Lower lobe of right lung (tissue), 2 donors: ENCODE measurements around the gene TMEM119. TPM values are rescaled to one million over a fixed set of nuclear protein-coding genes. Genes with fewer than 3 reads are reported as not detected.

ENCODE experiments used
- ATAC-seq, 2 donors: fragments of 200-7000 bp; cut with Tn5 transposase; one replicate each; pipeline ENCODE4 v1.9.1; 2020 to 2022; ENCODE audit warnings: mild to moderate bottlenecking in 2 of 2, moderate library complexity in 2 of 2
- DNase-seq: peaks from one replicate; pipeline ENCODE4 v3.0.0-alpha.2; 2020
- H3K27ac ChIP-seq: fragments of 200-600 bp; one replicate; pipeline ENCODE4 v1.8.0; 2022
- H3K27me3 ChIP-seq: fragments of 200-600 bp; one replicate; pipeline ENCODE4 v1.8.0; 2022; ENCODE audit warnings: low read depth
- H3K36me3 ChIP-seq: fragments of 200-600 bp; one replicate; pipeline ENCODE4 v1.8.0; 2022; ENCODE audit warnings: mild to moderate bottlenecking
- H3K4me1 ChIP-seq: fragments of 200-600 bp; one replicate; pipeline ENCODE4 v1.8.0; 2022
- H3K4me3 ChIP-seq: fragments of 200-600 bp; one replicate; pipeline ENCODE4 v1.8.0; 2022; ENCODE audit warnings: mild to moderate bottlenecking
- H3K9me3 ChIP-seq: fragments of 200-600 bp; one replicate; pipeline ENCODE4 v1.8.0; 2022
- CTCF ChIP-seq: fragments of 200-600 bp; IDR thresholded peaks from one replicate; pipeline ENCODE4 v1.8.0; 2022; ENCODE audit warnings: antibody characterized with exemption, mild to moderate bottlenecking
- intact Hi-C: fragments of 100-400 bp; cut with DNase I; formaldehyde crosslinking; loops from one replicate; pipeline ENCODE4 v1.11.0; 2022
- total RNA-seq: library from RNA; stranded (reverse); fragmentation: NEBNext Ultra II Directional; extraction: Animal tissue kit (Norgen Biotek cat#: 25700); gene quantifications from one replicate; pipeline ENCODE4 v1.2.1, GENCODE V29; 2021
- donor health status: DM: no; HTN: yes; CAD: no; lungs with severe emphysema.

Gene TMEM119
- total RNA-seq, 1 donor from 2014 or later = 13.4 TPM

- ATAC-seq = no peak
These were observed 8.7 kb downstream of the TMEM119 start for GRCh38 chr12:108589028-108589839.

DNA sequence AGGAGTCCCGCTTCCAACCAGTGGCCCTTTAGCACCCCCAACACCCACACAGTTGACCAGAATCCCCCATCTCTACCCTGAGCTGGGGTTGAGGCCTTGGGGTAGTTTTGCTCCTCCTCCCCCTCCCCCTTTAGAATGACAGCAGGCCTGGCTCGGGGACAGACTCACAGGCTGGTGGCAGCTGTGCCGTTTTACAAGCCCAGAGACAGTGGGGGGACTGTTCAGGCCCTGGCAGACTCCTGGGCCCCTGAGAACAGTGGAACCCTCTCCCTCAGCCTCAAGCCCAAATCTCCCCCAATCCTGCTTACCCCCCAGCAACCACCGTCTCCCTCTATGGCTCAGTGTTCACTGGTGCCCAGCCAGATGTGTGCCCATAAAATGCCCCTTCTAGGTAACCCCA is 10.1 kb downstream of the TMEM119 start:
- intact Hi-C loops = no loop called here
- ATAC-seq = peak in 1 of 2 donors; percentile 33
- no peak for DNase-seq

More at GRCh38 chr12:108589028-108589839, 8.7 kb downstream of the TMEM119 start:
- Histone ChIP-seq H3K4me1 (no peaks in the 10 kb centered on the region), H3K27me3 (no peaks in the 10 kb centered on the region), H3K9me3 (no peaks in the 10 kb centered on the region), H3K4me3 (no peak overlapping the region), H3K36me3 (no peaks in the 10 kb centered on the region), H3K27ac (no peak overlapping the region)
- no peak for DNase-seq
- no peak for TF ChIP-seq CTCF
- intact Hi-C loops = no loop called here

GRCh38 chr12:108586306-108586705 is 11.6 kb downstream of the TMEM119 start:
- no peaks in the 10 kb centered on the region for H3K4me1 ChIP-seq

More for the DNA sequence above, 10.1 kb downstream of the TMEM119 start:
- TF ChIP-seq CTCF = no peak
- no peaks in the 10 kb centered on the region for H3K36me3 ChIP-seq
- no peak overlapping the region for H3K27ac ChIP-seq
- no peaks in the 10 kb centered on the region for H3K9me3 ChIP-seq
- no peak overlapping the region for H3K4me3 ChIP-seq
- no peaks in the 10 kb centered on the region for H3K27me3 ChIP-seq
- no peaks in the 10 kb centered on the region for H3K4me1 ChIP-seq

GRCh38 chr12:108585864-108586263 is 12.0 kb downstream of the TMEM119 start:
- no peak overlapping the region for H3K4me3 ChIP-seq
- intact Hi-C loops = no loop called here
- H3K27me3 ChIP-seq = no peaks in the 10 kb centered on the region
- no peaks in the 10 kb centered on the region for H3K9me3 ChIP-seq
- ATAC-seq (no peak), DNase-seq (no peak)
- no peak for TF ChIP-seq CTCF
- no peaks in the 10 kb centered on the region for H3K36me3 ChIP-seq
- peaks cover 4% of the 10 kb centered on the region for H3K4me1 ChIP-seq
- no peak overlapping the region for H3K27ac ChIP-seq

More at GRCh38 chr12:108586306-108586705, 11.6 kb downstream of the TMEM119 start:
- H3K9me3 ChIP-seq = no peaks in the 10 kb centered on the region
- no peak for DNase-seq
- H3K4me3 ChIP-seq = no peak overlapping the region
- intact Hi-C loops = no loop called here
- no peak for TF ChIP-seq CTCF
- no peak overlapping the region for H3K27ac ChIP-seq
- no peaks in the 10 kb centered on the region for H3K27me3 ChIP-seq
- H3K36me3 ChIP-seq = no peaks in the 10 kb centered on the region
- ATAC-seq = no peak

DNA sequence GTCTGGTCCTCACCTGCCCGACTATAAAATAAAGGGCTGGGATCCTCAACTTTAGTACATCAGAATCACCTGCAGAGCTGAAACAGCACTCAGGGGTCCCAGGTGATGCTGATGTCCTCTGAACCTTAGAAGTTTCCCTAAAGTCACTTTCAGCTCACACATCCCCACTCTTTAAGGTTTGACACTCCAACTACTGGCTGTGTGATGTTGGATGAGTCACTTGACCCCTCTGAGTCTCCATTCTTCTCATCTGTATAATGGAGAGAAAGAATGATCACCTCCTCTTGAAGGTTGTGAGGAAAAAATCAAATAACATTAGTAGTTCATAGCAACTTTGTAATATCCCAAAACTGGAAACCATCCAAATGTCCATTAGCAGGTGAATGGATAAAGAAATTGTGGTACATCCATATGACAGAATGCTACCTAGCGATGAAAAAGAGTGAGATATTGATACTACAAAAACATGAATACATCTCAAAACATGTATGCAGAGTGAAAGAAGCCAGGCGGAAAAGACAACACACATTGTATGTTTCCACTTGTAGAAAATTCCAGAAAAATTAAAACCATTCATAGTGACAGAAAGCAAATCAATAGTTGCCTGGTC is 13.3 kb downstream of the TMEM119 start:
- no peak overlapping the region for H3K4me3 ChIP-seq
- H3K9me3 ChIP-seq = no peaks in the 10 kb centered on the region
- no peaks in the 10 kb centered on the region for H3K27me3 ChIP-seq
- no peak overlapping the region for H3K27ac ChIP-seq
- DNase-seq (no peak), ATAC-seq (no peak)
- intact Hi-C loops = no loop called here
- no peaks in the 10 kb centered on the region for H3K36me3 ChIP-seq
- H3K4me1 ChIP-seq = peaks cover 6% of the 10 kb centered on the region
- TF ChIP-seq CTCF = no peak
